ENCODE measurements around the gene MSMO1.

The MSMO1 gene

GRCh38 chr4:165302658-165303057 lies 24.8 kb upstream of the MSMO1 start:
- DNase-seq: no peak
- no peak for TF ChIP-seq GATA1 (IDR thresholded peaks at IDR 0.05; ENCODE audit: low read depth, low read length)
- TF ChIP-seq POLR2A (IDR thresholded peaks at IDR 0.05; ENCODE audit: low read length): no peak

- TF ChIP-seq POLR2A (IDR thresholded peaks at IDR 0.05; ENCODE audit: low read length) (no peak), GATA1 (IDR thresholded peaks at IDR 0.05; ENCODE audit: low read depth, low read length) (no peak)
- DNase-seq: no peak
Measured at GRCh38 chr4:165308166-165308565, 19.3 kb upstream of the MSMO1 start.

GRCh38 chr4:165308606-165309005 lies 18.9 kb upstream of the MSMO1 start:
- TF ChIP-seq GATA1 (IDR thresholded peaks at IDR 0.05; ENCODE audit: low read depth, low read length) (no peak), POLR2A (IDR thresholded peaks at IDR 0.05; ENCODE audit: low read length) (no peak)
- no peak for DNase-seq

GRCh38 chr4:165309456-165309855 lies 18.0 kb upstream of the MSMO1 start:
- DNase-seq: no peak
- TF ChIP-seq GATA1 (IDR thresholded peaks at IDR 0.05; ENCODE audit: low read depth, low read length) (no peak), POLR2A (IDR thresholded peaks at IDR 0.05; ENCODE audit: low read length) (no peak)

GRCh38 chr4:165312506-165312905 lies 15.0 kb upstream of the MSMO1 start:
- peak in 1 of 2 experiments; percentile 21 for DNase-seq
- no peak for TF ChIP-seq POLR2A (IDR thresholded peaks at IDR 0.05; ENCODE audit: low read length)
- no peak for TF ChIP-seq GATA1 (IDR thresholded peaks at IDR 0.05; ENCODE audit: low read depth, low read length)

- DNase-seq: no peak
- TF ChIP-seq GATA1 (IDR thresholded peaks at IDR 0.05; ENCODE audit: low read depth, low read length) (no peak), POLR2A (IDR thresholded peaks at IDR 0.05; ENCODE audit: low read length) (no peak)
Measured at GRCh38 chr4:165319030-165319429, 8.4 kb upstream of the MSMO1 start.

- TF ChIP-seq GATA1 (IDR thresholded peaks at IDR 0.05; ENCODE audit: low read depth, low read length): no peak
- DNase-seq: no peak
Measured at GRCh38 chr4:165319509-165319908, 8.0 kb upstream of the MSMO1 start.

- TF ChIP-seq POLR2A (IDR thresholded peaks at IDR 0.05; ENCODE audit: low read length) (no peak), GATA1 (IDR thresholded peaks at IDR 0.05; ENCODE audit: low read depth, low read length) (no peak)
- DNase-seq: no peak
Measured at GRCh38 chr4:165324236-165324917, 3.1 kb upstream of the MSMO1 start.

GRCh38 chr4:165324918-165325304 lies 2.6 kb upstream of the MSMO1 start:
- TF ChIP-seq GATA1 (IDR thresholded peaks at IDR 0.05; ENCODE audit: low read depth, low read length) (no peak), POLR2A (IDR thresholded peaks at IDR 0.05; ENCODE audit: low read length) (no peak)
- DNase-seq: no peak

- TF ChIP-seq GATA1 (IDR thresholded peaks at IDR 0.05; ENCODE audit: low read depth, low read length): no peak
- peak; percentile 52 for TF ChIP-seq POLR2A (IDR thresholded peaks at IDR 0.05; ENCODE audit: low read length)
- peak; percentile 53 to 78 for DNase-seq
Measured at GRCh38 chr4:165325732-165326512, 1.5 kb upstream of the MSMO1 start.

- peak; percentile 58 to 73 for DNase-seq
- TF ChIP-seq POLR2A (IDR thresholded peaks at IDR 0.05; ENCODE audit: low read length) (no peak), GATA1 (IDR thresholded peaks at IDR 0.05; ENCODE audit: low read depth, low read length) (no peak)
Measured at GRCh38 chr4:165326831-165327210, 648 bp upstream of the MSMO1 start.

GRCh38 chr4:165328101-165328425 lies 594 bp downstream of the MSMO1 start:
- TF ChIP-seq GATA1 (IDR thresholded peaks at IDR 0.05; ENCODE audit: low read depth, low read length) (no peak), POLR2A (IDR thresholded peaks at IDR 0.05; ENCODE audit: low read length) (no peak)
- DNase-seq: peak in 1 of 2 experiments; percentile 31

GRCh38 chr4:165328708-165329107 lies 1.2 kb downstream of the MSMO1 start:
- DNase-seq: peak in 1 of 2 experiments; percentile 24
- TF ChIP-seq POLR2A (IDR thresholded peaks at IDR 0.05; ENCODE audit: low read length) (no peak), GATA1 (IDR thresholded peaks at IDR 0.05; ENCODE audit: low read depth, low read length) (no peak)

- no peak for DNase-seq
- no peak for TF ChIP-seq POLR2A (IDR thresholded peaks at IDR 0.05; ENCODE audit: low read length)
- TF ChIP-seq GATA1 (IDR thresholded peaks at IDR 0.05; ENCODE audit: low read depth, low read length): no peak
Measured at GRCh38 chr4:165330071-165330470, 2.6 kb downstream of the MSMO1 start.

- TF ChIP-seq POLR2A (IDR thresholded peaks at IDR 0.05; ENCODE audit: low read length) (no peak), GATA1 (IDR thresholded peaks at IDR 0.05; ENCODE audit: low read depth, low read length) (no peak)
- no peak for DNase-seq
Measured at GRCh38 chr4:165330666-165331065, 3.2 kb downstream of the MSMO1 start.

Data from erythroblast (primary cell).